GM12865 (cell line): ENCODE measurements around the gene PDE2A.

Experiments
- DNase-seq: peaks from one replicate; pipeline ENCODE4 v3.0.0; 2010; ENCODE audit warnings: low read depth
- H3K4me3 ChIP-seq: 2 replicates; pipeline ENCODE4 v1.5.1; 2011; ENCODE audit warnings: mild to moderate bottlenecking, low read depth, low read length, control low read depth
- CTCF ChIP-seq: IDR thresholded peaks from 2 replicates; pipeline ENCODE4 v1.5.1; 2011; ENCODE audit warnings: low read length, control low read depth, low read depth, inconsistent platforms; ENCODE audit not compliant: insufficient read depth; ENCODE audit errors: missing control alignments

PDE2A gene

DNA sequence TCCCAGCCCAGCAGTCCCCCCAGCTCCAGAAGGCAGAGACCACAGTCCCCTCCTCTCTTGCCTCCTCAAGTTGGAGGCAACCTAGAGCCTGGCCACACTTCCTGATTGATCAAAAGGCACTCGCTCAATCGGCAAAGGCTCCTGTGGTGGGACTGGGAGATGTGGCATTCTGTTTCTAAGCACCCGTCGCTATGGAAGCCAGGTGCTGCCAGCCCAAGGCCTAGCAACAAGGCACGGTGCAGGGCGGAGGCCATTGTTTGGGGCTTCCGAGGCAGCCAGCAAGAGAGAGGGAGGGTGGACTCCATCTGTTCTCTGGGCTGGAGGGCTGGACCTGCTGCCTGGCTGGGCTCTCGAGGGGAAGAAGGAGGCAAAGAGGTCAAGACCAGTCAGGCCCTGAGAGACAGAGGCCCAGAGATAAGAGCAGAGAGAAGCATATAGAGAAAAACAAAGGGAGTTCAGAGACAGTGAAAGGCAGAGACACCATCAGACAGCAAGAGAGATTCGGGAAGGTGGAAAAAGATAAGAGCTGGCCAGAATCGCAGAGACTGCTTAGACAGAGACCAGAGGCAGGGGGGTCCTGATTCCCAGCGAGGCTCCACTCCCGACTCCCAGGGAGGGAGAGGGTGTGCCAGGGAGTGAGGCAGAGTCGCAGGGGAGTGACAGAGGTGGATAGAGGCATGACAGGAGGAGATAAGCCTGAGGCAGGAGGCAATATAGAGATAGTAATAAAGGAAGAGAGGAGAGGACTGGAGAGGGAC lies 21.2 kb downstream of the PDE2A start:
- no peak for DNase-seq
- TF ChIP-seq CTCF = no peak
- H3K4me3 ChIP-seq = no peak overlapping the region

DNA sequence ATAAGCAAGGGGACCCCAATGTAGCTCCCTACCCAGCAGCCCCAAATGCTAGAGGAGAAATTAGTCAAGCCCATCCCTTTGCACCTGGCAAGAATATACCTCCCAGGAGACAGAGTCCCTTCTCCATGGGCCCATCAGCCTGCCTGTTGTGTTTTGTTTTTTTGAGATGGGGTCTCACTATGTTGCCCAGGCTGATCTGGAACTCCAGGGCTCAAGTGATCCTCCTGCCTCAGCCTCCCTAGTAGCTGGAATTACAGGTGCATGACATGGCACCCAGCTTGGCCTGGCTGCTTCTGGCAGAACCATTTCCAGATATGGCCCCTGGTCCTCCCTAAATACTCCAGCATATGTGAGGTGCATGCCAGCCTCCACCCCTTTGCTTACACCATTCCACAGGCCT lies 22.1 kb downstream of the PDE2A start:
- no peak overlapping the region for H3K4me3 ChIP-seq
- no peak for TF ChIP-seq CTCF
- no peak for DNase-seq

DNA sequence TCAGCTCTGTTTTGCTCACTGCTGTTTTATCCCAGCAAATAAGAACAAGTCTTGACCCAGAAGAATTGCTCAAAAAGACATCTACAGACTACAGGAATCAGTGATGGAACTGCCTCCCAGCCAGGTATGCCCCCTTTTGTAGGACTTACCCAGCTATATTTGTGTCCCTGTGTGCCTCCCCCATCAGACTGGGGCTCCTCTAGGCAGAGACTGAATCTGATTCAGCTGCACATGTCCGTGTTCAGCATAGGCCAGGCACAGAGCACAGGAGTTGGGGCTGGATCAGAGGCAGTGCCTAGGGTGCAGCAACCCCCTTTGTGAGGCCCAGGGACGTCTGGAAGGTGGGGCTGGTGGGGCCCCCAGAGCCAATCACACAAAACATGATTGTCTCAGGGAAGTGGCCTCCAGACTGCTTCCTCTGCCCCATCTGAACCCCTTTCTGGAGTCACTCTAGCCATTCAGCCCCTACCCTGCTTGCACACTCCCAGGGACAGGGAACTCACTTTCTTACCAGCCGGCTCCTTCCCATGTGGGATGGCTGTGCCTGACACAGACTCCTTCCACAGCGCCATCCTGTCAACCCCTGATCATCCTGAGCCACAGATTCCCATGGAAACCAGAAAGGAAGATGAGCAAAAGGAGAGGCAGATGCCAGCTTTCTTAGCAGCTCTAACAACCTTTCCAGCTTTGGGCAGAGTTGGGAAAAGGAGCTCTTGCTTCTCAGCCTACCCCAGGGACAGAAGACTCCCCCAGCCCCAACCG lies 24.8 kb downstream of the PDE2A start:
- TF ChIP-seq CTCF = no peak
- no peak overlapping the region for H3K4me3 ChIP-seq
- no peak for DNase-seq

- no peak for DNase-seq
- no peak overlapping the region for H3K4me3 ChIP-seq
- no peak for TF ChIP-seq CTCF
Measured at GRCh38 chr11:72648384-72649136, 25.7 kb downstream of the PDE2A start.

GRCh38 chr11:72647882-72648281 lies 26.3 kb downstream of the PDE2A start:
- no peak for DNase-seq

GRCh38 chr11:72646472-72646871 lies 27.8 kb downstream of the PDE2A start:
- TF ChIP-seq CTCF = no peak
- DNase-seq = no peak

More at GRCh38 chr11:72647882-72648281, 26.3 kb downstream of the PDE2A start:
- H3K4me3 ChIP-seq = no peak overlapping the region
- TF ChIP-seq CTCF = no peak

More at GRCh38 chr11:72646472-72646871, 27.8 kb downstream of the PDE2A start:
- H3K4me3 ChIP-seq = no peak overlapping the region
